HG02642 (cell line): ENCODE data around the gene ATP10A.

Source experiments
- ATAC-seq: cut with Tn5 transposase; IDR thresholded peaks from one replicate; pipeline ENCODE4 v1.9.1; 2021; ENCODE audit warnings: mild to moderate bottlenecking; ENCODE audit not compliant: unreplicated experiment, poor library complexity

Gene ATP10A, protein sequence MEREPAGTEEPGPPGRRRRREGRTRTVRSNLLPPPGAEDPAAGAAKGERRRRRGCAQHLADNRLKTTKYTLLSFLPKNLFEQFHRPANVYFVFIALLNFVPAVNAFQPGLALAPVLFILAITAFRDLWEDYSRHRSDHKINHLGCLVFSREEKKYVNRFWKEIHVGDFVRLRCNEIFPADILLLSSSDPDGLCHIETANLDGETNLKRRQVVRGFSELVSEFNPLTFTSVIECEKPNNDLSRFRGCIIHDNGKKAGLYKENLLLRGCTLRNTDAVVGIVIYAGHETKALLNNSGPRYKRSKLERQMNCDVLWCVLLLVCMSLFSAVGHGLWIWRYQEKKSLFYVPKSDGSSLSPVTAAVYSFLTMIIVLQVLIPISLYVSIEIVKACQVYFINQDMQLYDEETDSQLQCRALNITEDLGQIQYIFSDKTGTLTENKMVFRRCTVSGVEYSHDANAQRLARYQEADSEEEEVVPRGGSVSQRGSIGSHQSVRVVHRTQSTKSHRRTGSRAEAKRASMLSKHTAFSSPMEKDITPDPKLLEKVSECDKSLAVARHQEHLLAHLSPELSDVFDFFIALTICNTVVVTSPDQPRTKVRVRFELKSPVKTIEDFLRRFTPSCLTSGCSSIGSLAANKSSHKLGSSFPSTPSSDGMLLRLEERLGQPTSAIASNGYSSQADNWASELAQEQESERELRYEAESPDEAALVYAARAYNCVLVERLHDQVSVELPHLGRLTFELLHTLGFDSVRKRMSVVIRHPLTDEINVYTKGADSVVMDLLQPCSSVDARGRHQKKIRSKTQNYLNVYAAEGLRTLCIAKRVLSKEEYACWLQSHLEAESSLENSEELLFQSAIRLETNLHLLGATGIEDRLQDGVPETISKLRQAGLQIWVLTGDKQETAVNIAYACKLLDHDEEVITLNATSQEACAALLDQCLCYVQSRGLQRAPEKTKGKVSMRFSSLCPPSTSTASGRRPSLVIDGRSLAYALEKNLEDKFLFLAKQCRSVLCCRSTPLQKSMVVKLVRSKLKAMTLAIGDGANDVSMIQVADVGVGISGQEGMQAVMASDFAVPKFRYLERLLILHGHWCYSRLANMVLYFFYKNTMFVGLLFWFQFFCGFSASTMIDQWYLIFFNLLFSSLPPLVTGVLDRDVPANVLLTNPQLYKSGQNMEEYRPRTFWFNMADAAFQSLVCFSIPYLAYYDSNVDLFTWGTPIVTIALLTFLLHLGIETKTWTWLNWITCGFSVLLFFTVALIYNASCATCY (N-terminal part only)

GRCh38 chr15:25863111-25863967 is at the start of gene ATP10A:
Gene ATP10A (minus strand): TSS chr15:25863327. CDS start chr15:25863096, 231 bp downstream.
- ATAC-seq: no peak

GRCh38 chr15:25912035-25912434 is 48.9 kb upstream of the ATP10A start:
- ATAC-seq: no peak

GRCh38 chr15:25910832-25911231 is 47.7 kb upstream of the ATP10A start:
- no peak for ATAC-seq

- no peak for ATAC-seq
Observed at GRCh38 chr15:25909806-25910205, 46.7 kb upstream of the ATP10A start.

GRCh38 chr15:25909325-25909724 is 46.2 kb upstream of the ATP10A start:
- no peak for ATAC-seq

GRCh38 chr15:25905140-25905539 is 42.0 kb upstream of the ATP10A start:
- no peak for ATAC-seq

DNA sequence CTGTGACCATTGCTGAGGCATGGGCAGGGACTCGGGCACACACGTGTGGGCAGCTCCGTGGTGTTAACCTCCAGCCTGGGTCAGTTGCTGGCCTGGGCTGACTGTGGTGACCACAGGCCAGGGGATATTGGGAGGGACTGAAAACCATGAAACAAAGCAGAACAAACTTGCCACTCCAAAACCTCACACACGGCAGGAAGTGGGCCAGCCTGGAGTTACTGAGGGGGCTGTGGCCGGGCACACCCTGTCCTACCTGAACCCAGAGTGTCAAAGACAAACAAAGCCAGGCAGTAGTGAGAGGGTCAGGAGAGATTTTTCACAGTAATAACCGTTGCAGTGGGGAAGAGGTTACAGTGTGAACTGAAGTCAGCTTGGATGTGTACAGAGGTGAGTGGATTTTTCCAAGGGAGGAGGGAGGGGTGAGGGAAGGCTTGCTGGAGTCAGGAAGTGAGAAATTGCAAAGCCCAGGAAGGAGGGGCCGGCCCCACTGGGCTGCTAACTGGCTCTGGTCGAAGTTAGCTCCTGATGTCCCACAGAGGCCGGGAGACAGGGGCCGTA is 40.0 kb upstream of the ATP10A start:
- no peak for ATAC-seq

GRCh38 chr15:25901811-25902605 is 38.9 kb upstream of the ATP10A start:
- no peak for ATAC-seq

- ATAC-seq: no peak
Observed at GRCh38 chr15:25900901-25901300, 37.8 kb upstream of the ATP10A start.

DNA sequence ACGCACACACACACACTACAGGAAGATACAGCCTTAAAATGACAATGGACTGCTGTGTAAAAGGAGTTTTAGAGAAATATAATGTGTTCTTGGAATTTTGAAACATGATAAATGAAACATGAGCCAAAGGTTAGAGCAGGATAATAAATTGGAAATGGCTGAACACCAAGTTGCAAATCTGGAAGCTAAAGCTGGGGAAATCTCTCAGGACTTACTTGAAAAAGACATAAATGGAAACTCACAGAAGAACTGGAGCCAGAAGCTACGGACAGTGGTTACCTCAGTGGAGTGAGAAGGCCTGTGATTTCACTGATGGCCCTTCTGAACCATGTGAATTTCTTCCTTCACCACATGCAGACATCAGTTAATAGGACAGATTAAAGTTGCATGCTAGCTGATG is 37.3 kb upstream of the ATP10A start:
- no peak for ATAC-seq

- ATAC-seq: no peak
Observed at GRCh38 chr15:25899870-25900269, 36.7 kb upstream of the ATP10A start.

- no peak for ATAC-seq
Observed at GRCh38 chr15:25897658-25898057, 34.5 kb upstream of the ATP10A start.

DNA sequence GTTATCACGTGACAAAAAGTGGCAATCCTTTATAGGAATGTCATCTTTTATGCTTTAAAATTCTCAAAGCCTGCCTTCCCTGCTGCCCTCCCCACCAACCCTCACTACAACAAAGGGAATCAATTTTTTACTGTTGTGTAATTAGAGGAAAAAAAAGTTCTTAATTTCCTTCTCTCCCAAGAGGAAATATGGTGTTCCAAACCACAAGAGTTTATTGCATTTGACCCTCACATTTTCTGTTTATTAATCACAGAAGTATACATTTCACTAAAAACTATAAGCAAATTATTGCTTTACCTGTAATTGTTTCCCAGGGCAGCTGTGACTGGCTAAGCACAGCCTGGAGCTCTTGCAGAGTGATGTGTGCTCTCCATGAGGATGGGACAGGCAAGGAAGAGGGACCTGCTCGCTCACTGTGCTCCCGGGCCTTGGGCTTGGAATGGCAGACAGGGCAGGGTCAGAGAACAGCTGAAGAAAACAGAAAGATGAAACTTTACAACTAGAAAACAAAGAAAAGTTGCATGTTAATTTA is 31.3 kb upstream of the ATP10A start:
- ATAC-seq: no peak

GRCh38 chr15:25893596-25893995 is 30.5 kb upstream of the ATP10A start:
- no peak for ATAC-seq

- no peak for ATAC-seq
Observed at GRCh38 chr15:25892126-25892525, 29.0 kb upstream of the ATP10A start.

- no peak for ATAC-seq
Observed at GRCh38 chr15:25891081-25891480, 28.0 kb upstream of the ATP10A start.

- no peak for ATAC-seq
Observed at GRCh38 chr15:25890529-25890928, 27.4 kb upstream of the ATP10A start.

GRCh38 chr15:25887870-25888269 is 24.7 kb upstream of the ATP10A start:
- ATAC-seq: no peak
